A549 (cell line): ENCODE measurements around the gene PARVB.

Experiments used
- CTCF ChIP-seq: fragments of >200 bp; sonication (Bioruptor Twin); formaldehyde crosslinking; IDR thresholded peaks from 3 replicates; pipeline ENCODE4 v1.5.1; 2016
- EP300 ChIP-seq, 2 experiments: fragments of >200 bp; sonication (Bioruptor Twin); formaldehyde crosslinking; IDR thresholded peaks; 2 replicates in 1 of 2; 3 replicates in 1 of 2; pipeline ENCODE4 v1.6.1; 2016 to 2017
- HOXB13 ChIP-seq: fragments of 250-450 bp; sonication (Bioruptor Pico); IDR thresholded peaks from 2 replicates; pipeline ENCODE4 v1.5.0; 2020; ENCODE audit warnings: low read depth, mild to moderate bottlenecking, moderate library complexity
- POLR2A ChIP-seq: IDR thresholded peaks from 2 replicates; pipeline ENCODE4 v1.6.1; 2012; ENCODE audit warnings: mild to moderate bottlenecking, low read length
- REST ChIP-seq: fragments of 200-600 bp; sonication (generic); IDR thresholded peaks from 2 replicates; pipeline ENCODE4 v1.6.1; 2016; ENCODE audit warnings: antibody characterized with exemption, mild to moderate bottlenecking, moderate library complexity
- SMC3 ChIP-seq: fragments of >200 bp; sonication (Bioruptor Twin); formaldehyde crosslinking; IDR thresholded peaks from 3 replicates; pipeline ENCODE4 v1.6.1; 2018; ENCODE audit warnings: inconsistent platforms
- TF ChIP-seq, protein P1 (sequence below): IDR thresholded peaks from 2 replicates; pipeline ENCODE4 v1.6.1; 2012
- TF ChIP-seq, protein P2 (sequence below): IDR thresholded peaks from 2 replicates; pipeline ENCODE4 v1.6.1; 2012; ENCODE audit warnings: low read depth, borderline replicate concordance

DNA sequence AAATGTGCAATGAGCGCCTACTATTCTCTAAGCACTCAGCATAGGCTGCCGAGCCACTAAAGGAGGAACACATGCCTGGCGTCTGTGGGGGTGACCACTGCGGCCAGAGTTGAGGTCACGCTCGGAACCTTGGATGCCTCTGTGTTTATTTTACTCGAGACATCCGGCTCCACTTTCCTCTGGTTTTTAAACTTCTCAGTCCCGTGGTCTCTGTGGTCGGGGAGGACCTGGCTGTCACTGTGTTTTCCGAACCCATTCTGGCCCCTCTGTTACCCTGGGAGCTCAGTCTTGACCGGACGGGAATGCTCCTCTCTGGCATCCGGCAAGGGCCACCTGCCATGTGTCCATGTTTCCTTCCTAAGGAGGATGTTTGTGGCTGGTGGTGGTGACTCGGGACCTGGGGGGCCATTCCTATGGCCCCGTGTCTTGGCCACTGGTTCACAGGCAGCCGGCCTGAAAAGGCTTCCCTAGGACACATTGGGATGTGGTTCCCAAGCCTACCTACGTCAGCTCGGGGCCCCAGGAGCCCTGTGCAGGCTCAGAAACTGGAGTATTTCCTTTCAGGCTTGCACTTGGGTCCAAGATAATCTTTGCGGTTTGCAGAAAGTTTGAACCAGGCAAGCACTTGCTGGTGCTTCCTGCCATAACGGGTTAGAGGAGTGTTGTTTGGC lies 109.9 kb downstream of the PARVB start:
- TF ChIP-seq HOXB13 (CRISPR knock-in tag) (no peak), SMC3 (no peak), CTCF (no peak), EP300 (IDR thresholded peaks at IDR 0.05) (no peak), POLR2A (no peak), REST (no peak)
- TF ChIP-seq, protein P1, sequence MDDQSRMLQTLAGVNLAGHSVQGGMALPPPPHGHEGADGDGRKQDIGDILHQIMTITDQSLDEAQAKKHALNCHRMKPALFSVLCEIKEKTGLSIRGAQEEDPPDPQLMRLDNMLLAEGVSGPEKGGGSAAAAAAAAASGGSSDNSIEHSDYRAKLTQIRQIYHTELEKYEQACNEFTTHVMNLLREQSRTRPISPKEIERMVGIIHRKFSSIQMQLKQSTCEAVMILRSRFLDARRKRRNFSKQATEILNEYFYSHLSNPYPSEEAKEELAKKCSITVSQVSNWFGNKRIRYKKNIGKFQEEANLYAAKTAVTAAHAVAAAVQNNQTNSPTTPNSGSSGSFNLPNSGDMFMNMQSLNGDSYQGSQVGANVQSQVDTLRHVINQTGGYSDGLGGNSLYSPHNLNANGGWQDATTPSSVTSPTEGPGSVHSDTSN, result no peak
- TF ChIP-seq, protein P2, sequence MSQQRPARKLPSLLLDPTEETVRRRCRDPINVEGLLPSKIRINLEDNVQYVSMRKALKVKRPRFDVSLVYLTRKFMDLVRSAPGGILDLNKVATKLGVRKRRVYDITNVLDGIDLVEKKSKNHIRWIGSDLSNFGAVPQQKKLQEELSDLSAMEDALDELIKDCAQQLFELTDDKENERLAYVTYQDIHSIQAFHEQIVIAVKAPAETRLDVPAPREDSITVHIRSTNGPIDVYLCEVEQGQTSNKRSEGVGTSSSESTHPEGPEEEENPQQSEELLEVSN, result no peak
